Loucy (cell line): ENCODE results near the gene SLC1A1.

Source experiments
- EZH2phosphoT487 ChIP-seq: fragments of 200-600 bp; IDR thresholded peaks from 2 replicates; pipeline ENCODE4 v1.6.1; 2018; ENCODE audit warnings: antibody characterized with exemption, mild to moderate bottlenecking, moderate library complexity, borderline replicate concordance
- TF ChIP-seq, protein P1 (sequence below): fragments of 200-600 bp; sonication (generic); conservative IDR thresholded peaks from 2 replicates; pipeline ENCODE4 v1.5.1; 2014; ENCODE audit warnings: mild to moderate bottlenecking, antibody characterized with exemption, low read length

DNA sequence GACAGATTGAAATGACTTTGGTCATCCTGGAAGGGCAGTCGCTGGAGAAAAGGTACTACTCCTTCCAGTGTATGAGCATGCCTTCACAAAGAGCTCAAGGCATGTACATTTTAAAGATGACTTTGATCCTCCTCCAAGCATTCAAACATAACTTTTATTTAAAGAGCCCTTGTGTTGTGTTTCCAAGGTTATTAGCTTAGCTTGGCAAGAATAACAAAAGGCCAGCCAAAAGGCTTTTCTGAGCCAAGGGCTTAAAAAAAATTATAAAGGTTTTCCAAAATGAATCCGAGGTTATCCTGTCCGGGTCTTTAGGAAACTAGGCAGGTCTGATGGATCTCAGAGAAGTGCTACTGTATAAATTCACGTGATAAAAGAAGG lies 100.8 kb downstream of the SLC1A1 start:
- TF ChIP-seq, protein P1, sequence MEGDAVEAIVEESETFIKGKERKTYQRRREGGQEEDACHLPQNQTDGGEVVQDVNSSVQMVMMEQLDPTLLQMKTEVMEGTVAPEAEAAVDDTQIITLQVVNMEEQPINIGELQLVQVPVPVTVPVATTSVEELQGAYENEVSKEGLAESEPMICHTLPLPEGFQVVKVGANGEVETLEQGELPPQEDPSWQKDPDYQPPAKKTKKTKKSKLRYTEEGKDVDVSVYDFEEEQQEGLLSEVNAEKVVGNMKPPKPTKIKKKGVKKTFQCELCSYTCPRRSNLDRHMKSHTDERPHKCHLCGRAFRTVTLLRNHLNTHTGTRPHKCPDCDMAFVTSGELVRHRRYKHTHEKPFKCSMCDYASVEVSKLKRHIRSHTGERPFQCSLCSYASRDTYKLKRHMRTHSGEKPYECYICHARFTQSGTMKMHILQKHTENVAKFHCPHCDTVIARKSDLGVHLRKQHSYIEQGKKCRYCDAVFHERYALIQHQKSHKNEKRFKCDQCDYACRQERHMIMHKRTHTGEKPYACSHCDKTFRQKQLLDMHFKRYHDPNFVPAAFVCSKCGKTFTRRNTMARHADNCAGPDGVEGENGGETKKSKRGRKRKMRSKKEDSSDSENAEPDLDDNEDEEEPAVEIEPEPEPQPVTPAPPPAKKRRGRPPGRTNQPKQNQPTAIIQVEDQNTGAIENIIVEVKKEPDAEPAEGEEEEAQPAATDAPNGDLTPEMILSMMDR = no peak
- no peak for TF ChIP-seq EZH2phosphoT487
